Transverse colon (tissue), 4 donors: ENCODE data around the gene PTPRN2.

Experiments
- CTCF ChIP-seq, 5 experiments: fragments of 200-600 bp in 3 of 5; fragments of 450-650 bp in 2 of 5; sonication (generic) in 3 of 5; IDR thresholded peaks; 1 replicate in 2 of 5; 2 replicates in 3 of 5; pipeline ENCODE4 v1.5.1; 2016 to 2017; ENCODE audit warnings: antibody characterized with exemption in 5 of 5, inconsistent platforms in 3 of 5, mild to moderate bottlenecking in 2 of 5, moderate library complexity in 1 of 5
- POLR2A ChIP-seq: fragments of 450-650 bp; IDR thresholded peaks from one replicate; pipeline ENCODE4 v1.6.1; 2016; ENCODE audit warnings: antibody characterized with exemption, mild to moderate bottlenecking, moderate library complexity
- POLR2AphosphoS5 ChIP-seq, 3 donors: sonication (generic); formaldehyde crosslinking; IDR thresholded peaks; one replicate each; pipeline ENCODE4 v1.6.1; 2016; ENCODE audit warnings: antibody characterized with exemption in 3 of 3

- TF ChIP-seq POLR2A: no peak
- no peak for TF ChIP-seq CTCF (IDR thresholded peaks at IDR 0.05)
- no peak for TF ChIP-seq POLR2AphosphoS5 (IDR thresholded peaks at IDR 0.05)
Measured at GRCh38 chr7:158134824-158135223, 452.8 kb downstream of the PTPRN2 start.
